Measurements from ENCODE around the gene MCUB.
"Not testable (repeated sequence)": the region's sequence is repeated elsewhere in the genome, so short reads cannot be mapped to it uniquely, and the experiment has no call there.

MCUB gene

GRCh38 chr4:109559983-109560686 lies at the start of gene MCUB:
MCUB (plus strand) TSS chr4:109560246; CDS start chr4:109560338, 92 bp downstream.
- Mint-ChIP-seq H3K27me3 (ENCODE audit: low read depth, poor library complexity) (peaks cover 20% of the 10 kb centered on the region), H3K4me3 (peak within 1 kb of the TSS; percentile 83), H3K9me3 (peaks cover 10% of the 10 kb centered on the region), H3K27ac (peak within 1 kb of the TSS; percentile 31), H3K4me1 (peaks cover 44% of the 10 kb centered on the region), H3K36me3 (ENCODE audit: low read depth) (peaks cover 26% of the 10 kb centered on the region)
- TF ChIP-seq CTCF (IDR thresholded peaks at IDR 0.05): no peak
- DNase-seq: peak; percentile 84

DNA sequence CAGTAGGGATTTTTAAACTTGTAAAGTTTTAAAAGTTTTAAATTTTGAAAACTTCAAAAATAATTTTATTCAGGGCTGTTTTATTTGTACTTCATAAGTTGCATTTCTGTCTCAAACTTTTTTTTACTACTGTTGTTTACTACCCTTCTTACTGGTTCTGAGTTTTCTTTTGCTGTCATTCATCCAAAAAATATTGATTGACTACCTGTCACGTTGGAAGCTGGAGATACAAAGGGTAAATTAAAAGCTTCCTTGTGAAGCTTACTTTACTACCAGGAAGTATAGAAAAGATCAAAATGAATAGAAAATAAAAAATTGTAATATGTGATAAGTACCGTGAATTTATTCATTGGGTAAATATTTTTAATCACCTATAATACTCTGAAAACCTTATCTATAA lies 49.4 kb upstream of the MCUB start:
- peaks cover 83% of the 10 kb centered on the region for H3K36me3 Mint-ChIP-seq (ENCODE audit: low read depth)
- no peak overlapping the region for H3K27ac Mint-ChIP-seq
- H3K4me1 Mint-ChIP-seq: no peaks in the 10 kb centered on the region
- no peak for TF ChIP-seq CTCF (IDR thresholded peaks at IDR 0.05)
- no peaks in the 10 kb centered on the region for H3K9me3 Mint-ChIP-seq
- H3K27me3 Mint-ChIP-seq (ENCODE audit: low read depth, poor library complexity): peaks cover 3% of the 10 kb centered on the region
- DNase-seq: no peak
- H3K4me3 Mint-ChIP-seq: no peak overlapping the region

DNA sequence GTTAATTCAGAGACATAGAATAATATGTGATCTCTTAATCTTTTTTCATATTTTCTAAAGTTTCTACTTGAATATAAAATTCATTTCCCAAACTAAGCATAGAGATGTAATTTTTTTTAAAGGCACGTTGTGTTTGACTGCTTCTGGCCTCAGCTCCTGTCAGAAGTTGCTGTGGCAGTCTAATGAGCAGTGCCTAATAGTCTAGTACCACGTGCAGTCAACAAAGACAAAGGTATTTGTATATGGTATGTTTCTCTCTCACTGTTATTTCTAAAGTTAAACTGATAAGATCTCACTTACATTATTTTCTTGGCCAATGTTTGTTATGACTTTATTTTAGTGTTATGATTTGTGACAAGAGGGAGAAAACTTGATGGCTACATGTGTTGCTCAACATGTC lies 48.6 kb upstream of the MCUB start:
- H3K4me1 Mint-ChIP-seq: no peaks in the 10 kb centered on the region
- no peak overlapping the region for H3K27ac Mint-ChIP-seq
- no peak for DNase-seq
- H3K9me3 Mint-ChIP-seq: no peaks in the 10 kb centered on the region
- no peak overlapping the region for H3K4me3 Mint-ChIP-seq
- H3K27me3 Mint-ChIP-seq (ENCODE audit: low read depth, poor library complexity): peaks cover 3% of the 10 kb centered on the region
- H3K36me3 Mint-ChIP-seq (ENCODE audit: low read depth): peaks cover 76% of the 10 kb centered on the region
- no peak for TF ChIP-seq CTCF (IDR thresholded peaks at IDR 0.05)

DNA sequence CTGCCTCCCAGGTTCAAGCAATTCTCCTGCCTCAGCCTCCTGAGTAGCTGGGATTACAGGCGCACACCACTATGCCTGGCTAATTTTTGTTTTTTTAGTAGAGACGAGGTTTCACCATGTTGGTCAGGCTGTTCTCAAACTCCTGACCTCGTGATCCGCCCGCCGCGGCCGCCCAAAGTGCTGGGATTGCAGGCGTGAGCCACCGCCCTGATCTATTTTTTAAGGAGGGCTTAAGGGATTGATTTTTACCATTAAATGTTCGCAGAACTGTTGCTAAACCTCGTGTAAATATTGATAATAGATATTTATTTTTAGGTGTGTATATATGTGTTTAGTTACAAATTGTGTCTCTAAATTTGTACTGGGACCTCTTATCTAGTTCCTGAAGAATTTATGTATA lies 46.7 kb upstream of the MCUB start:
- H3K27ac Mint-ChIP-seq; H3K4me3 Mint-ChIP-seq; H3K27me3 Mint-ChIP-seq (ENCODE audit: low read depth, poor library complexity); H3K9me3 Mint-ChIP-seq; DNase-seq; H3K4me1 Mint-ChIP-seq: not testable (repeated sequence)
- peaks cover 76% of the 10 kb centered on the region for H3K36me3 Mint-ChIP-seq (ENCODE audit: low read depth)

- TF ChIP-seq CTCF (IDR thresholded peaks at IDR 0.05): no peak
- no peaks in the 10 kb centered on the region for H3K27me3 Mint-ChIP-seq (ENCODE audit: low read depth, poor library complexity)
- no peak overlapping the region for H3K27ac Mint-ChIP-seq
- no peak for DNase-seq
- no peak overlapping the region for H3K4me3 Mint-ChIP-seq
- peaks cover 6% of the 10 kb centered on the region for H3K9me3 Mint-ChIP-seq
- H3K4me1 Mint-ChIP-seq: no peaks in the 10 kb centered on the region
- H3K36me3 Mint-ChIP-seq (ENCODE audit: low read depth): peaks cover 84% of the 10 kb centered on the region
Observed at GRCh38 chr4:109532182-109532581, 27.9 kb upstream of the MCUB start.

DNA sequence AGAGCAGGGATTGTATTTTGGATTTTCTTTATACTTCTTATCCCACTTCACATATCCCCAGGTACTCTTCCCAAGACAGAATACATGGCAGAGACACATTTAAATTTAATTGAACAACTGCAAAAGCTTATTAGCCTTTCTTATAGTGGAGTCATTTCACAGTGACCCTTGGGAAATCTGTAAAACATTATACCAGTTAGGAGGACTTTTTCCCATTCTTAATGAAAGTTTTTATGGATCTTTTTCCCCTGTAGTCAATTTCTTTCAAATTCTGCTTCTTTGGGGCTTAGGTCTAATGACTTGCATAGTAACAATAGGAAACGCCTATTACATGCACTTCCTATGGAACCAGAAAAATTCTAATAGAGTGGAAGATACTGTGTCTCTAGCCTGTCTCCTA lies 14.6 kb upstream of the MCUB start:
- Mint-ChIP-seq H3K4me3 (no peak overlapping the region), H3K4me1 (no peaks in the 10 kb centered on the region), H3K36me3 (ENCODE audit: low read depth) (peaks cover 33% of the 10 kb centered on the region), H3K27me3 (ENCODE audit: low read depth, poor library complexity) (no peaks in the 10 kb centered on the region), H3K27ac (no peak overlapping the region), H3K9me3 (no peaks in the 10 kb centered on the region)
- no peak for TF ChIP-seq CTCF (IDR thresholded peaks at IDR 0.05)
- DNase-seq: no peak

All from nephron progenitor cell (in vitro differentiated cells).